Parathyroid adenoma (tissue), 2 donors: ENCODE measurements around the gene PRDM8.

Source experiments
- H2AFZ ChIP-seq: fragments of 300-600 bp; sonication (generic); one replicate; pipeline ENCODE4 v1.7.0; 2017; ENCODE audit warnings: antibody characterized with exemption, mild to moderate bottlenecking
- H3K27ac ChIP-seq: fragments of 300-600 bp; sonication (generic); one replicate; pipeline ENCODE4 v1.7.0; 2017
- H3K27me3 ChIP-seq: fragments of 300-600 bp; sonication (generic); one replicate; pipeline ENCODE4 v1.7.0; 2017; ENCODE audit warnings: low read length; ENCODE audit not compliant: control insufficient read depth, insufficient read depth
- H3K36me3 ChIP-seq: fragments of 300-600 bp; sonication (generic); one replicate; pipeline ENCODE4 v1.7.0; 2017; ENCODE audit warnings: low read length; ENCODE audit not compliant: control insufficient read depth, insufficient read depth
- H3K4me1 ChIP-seq: fragments of 300-600 bp; sonication (generic); one replicate; pipeline ENCODE4 v1.7.0; 2017; ENCODE audit warnings: control low read depth
- H3K4me2 ChIP-seq: fragments of 300-600 bp; sonication (generic); one replicate; pipeline ENCODE4 v1.7.0; 2017; ENCODE audit warnings: low read length
- H3K4me3 ChIP-seq: fragments of 300-600 bp; sonication (generic); one replicate; pipeline ENCODE4 v1.7.0; 2017; ENCODE audit warnings: low read depth, low read length
- H3K79me2 ChIP-seq: fragments of 300-600 bp; sonication (generic); one replicate; pipeline ENCODE4 v1.7.0; 2017; ENCODE audit warnings: control low read depth
- H3K9ac ChIP-seq: fragments of 300-600 bp; sonication (generic); one replicate; pipeline ENCODE4 v1.7.0; 2017; ENCODE audit warnings: mild to moderate bottlenecking
- H3K9me3 ChIP-seq: fragments of 300-600 bp; sonication (generic); one replicate; pipeline ENCODE4 v1.7.0; 2017; ENCODE audit warnings: low read length; ENCODE audit not compliant: control insufficient read depth
- CTCF ChIP-seq: fragments of 300-600 bp; sonication (generic); IDR thresholded peaks from one replicate; pipeline ENCODE4 v1.7.0; 2017; ENCODE audit warnings: antibody characterized with exemption, mild to moderate bottlenecking
- donor health status: primary hyperparathyroidism.

The PRDM8 gene

GRCh38 chr4:80233390-80233789 lies 36.1 kb downstream of the PRDM8 start:
- Histone ChIP-seq H3K4me2 (no peak overlapping the region), H3K27me3 (no peaks in the 10 kb centered on the region), H3K4me3 (no peak overlapping the region), H3K4me1 (no peaks in the 10 kb centered on the region), H3K79me2 (no peaks in the 10 kb centered on the region), H3K9me3 (no peaks in the 10 kb centered on the region), H2AFZ (no peak overlapping the region), H3K36me3 (no peaks in the 10 kb centered on the region), H3K27ac (no peak overlapping the region), H3K9ac (no peak overlapping the region)
- no peak for TF ChIP-seq CTCF

- TF ChIP-seq CTCF = no peak
- Histone ChIP-seq H3K79me2 (no peaks in the 10 kb centered on the region), H3K9ac (no peak overlapping the region), H3K4me2 (no peak overlapping the region), H3K27ac (no peak overlapping the region), H3K4me1 (no peaks in the 10 kb centered on the region), H3K36me3 (no peaks in the 10 kb centered on the region), H3K4me3 (no peak overlapping the region), H3K27me3 (no peaks in the 10 kb centered on the region), H2AFZ (no peak overlapping the region), H3K9me3 (no peaks in the 10 kb centered on the region)
Observed at GRCh38 chr4:80235451-80235850, 38.1 kb downstream of the PRDM8 start.

- H3K4me2 ChIP-seq = no peak overlapping the region
- no peak overlapping the region for H3K27ac ChIP-seq
- H3K79me2 ChIP-seq = no peaks in the 10 kb centered on the region
- H3K9me3 ChIP-seq = no peaks in the 10 kb centered on the region
- no peak overlapping the region for H2AFZ ChIP-seq
- no peaks in the 10 kb centered on the region for H3K27me3 ChIP-seq
- no peak overlapping the region for H3K4me3 ChIP-seq
- H3K36me3 ChIP-seq = no peaks in the 10 kb centered on the region
- no peak overlapping the region for H3K9ac ChIP-seq
- no peaks in the 10 kb centered on the region for H3K4me1 ChIP-seq
- no peak for TF ChIP-seq CTCF
Observed at GRCh38 chr4:80237992-80238391, 40.7 kb downstream of the PRDM8 start.

GRCh38 chr4:80239480-80240150 lies 42.3 kb downstream of the PRDM8 start:
- Histone ChIP-seq H3K27ac (no peak overlapping the region), H3K27me3 (no peaks in the 10 kb centered on the region), H3K36me3 (no peaks in the 10 kb centered on the region), H3K4me3 (no peak overlapping the region), H2AFZ (no peak overlapping the region), H3K9ac (no peak overlapping the region), H3K4me1 (no peaks in the 10 kb centered on the region), H3K79me2 (no peaks in the 10 kb centered on the region), H3K9me3 (no peaks in the 10 kb centered on the region), H3K4me2 (no peak overlapping the region)
- TF ChIP-seq CTCF = no peak

- no peak for TF ChIP-seq CTCF
- H3K79me2 ChIP-seq = no peaks in the 10 kb centered on the region
Observed at GRCh38 chr4:80240976-80241375, 43.7 kb downstream of the PRDM8 start.

More at GRCh38 chr4:80240976-80241375, 43.7 kb downstream of the PRDM8 start:
- H3K9ac ChIP-seq = no peak overlapping the region
- H3K4me1 ChIP-seq = no peaks in the 10 kb centered on the region
- H3K27ac ChIP-seq = no peak overlapping the region
- no peak overlapping the region for H3K4me3 ChIP-seq
- H3K27me3 ChIP-seq = no peaks in the 10 kb centered on the region
- no peaks in the 10 kb centered on the region for H3K9me3 ChIP-seq
- no peak overlapping the region for H2AFZ ChIP-seq
- no peak overlapping the region for H3K4me2 ChIP-seq
- no peaks in the 10 kb centered on the region for H3K36me3 ChIP-seq
